NCI-H187 treated with DMSO at 0.1 percent for 48 hours (cell line): ENCODE measurements around the gene ZNF398.

ENCODE experiments used
- DNase-seq: peaks from one replicate; lab custom pipeline; 2025; lab: John Stamatoyannopoulos, UW

Gene ZNF398

GRCh38 chr7:149150981-149151380 is 3.7 kb downstream of the ZNF398 start:
- DNase-seq: no peak

GRCh38 chr7:149153346-149153745 is 6.1 kb downstream of the ZNF398 start:
- no peak for DNase-seq

- no peak for DNase-seq
These were observed 6.8 kb downstream of the ZNF398 start for GRCh38 chr7:149154056-149154455.

- DNase-seq: no peak
These were observed 9.6 kb downstream of the ZNF398 start for GRCh38 chr7:149156898-149157297.

GRCh38 chr7:149161241-149161848 is 14.1 kb downstream of the ZNF398 start:
- DNase-seq: no peak

GRCh38 chr7:149166142-149166541 is 18.9 kb downstream of the ZNF398 start:
- no peak for DNase-seq

GRCh38 chr7:149166630-149167352 is 19.5 kb downstream of the ZNF398 start:
- no peak for DNase-seq

- DNase-seq: no peak
These were observed 24.8 kb downstream of the ZNF398 start for GRCh38 chr7:149171892-149172533.

- no peak for DNase-seq
These were observed 25.3 kb downstream of the ZNF398 start for GRCh38 chr7:149172534-149172920.

- DNase-seq: no peak
These were observed 27.9 kb downstream of the ZNF398 start for GRCh38 chr7:149175150-149175549.

- DNase-seq: no peak
These were observed 32.0 kb downstream of the ZNF398 start for GRCh38 chr7:149179241-149179640.

- DNase-seq: no peak
These were observed 33.6 kb downstream of the ZNF398 start for GRCh38 chr7:149180722-149181449.

- DNase-seq: no peak
These were observed 34.2 kb downstream of the ZNF398 start for GRCh38 chr7:149181450-149181790.

GRCh38 chr7:149184274-149184673 is 37.0 kb downstream of the ZNF398 start:
- DNase-seq: no peak

GRCh38 chr7:149188213-149188612 is 41.0 kb downstream of the ZNF398 start:
- no peak for DNase-seq

- no peak for DNase-seq
These were observed 41.5 kb downstream of the ZNF398 start for GRCh38 chr7:149188637-149189259.

- DNase-seq: no peak
These were observed 44.6 kb downstream of the ZNF398 start for GRCh38 chr7:149191851-149192250.

- DNase-seq: no peak
These were observed 47.5 kb downstream of the ZNF398 start for GRCh38 chr7:149194799-149195179.

- DNase-seq: peak; percentile 61
These were observed 48.2 kb downstream of the ZNF398 start, which contains the start of gene ZNF282 for GRCh38 chr7:149195180-149196150. ZNF282 (plus strand) TSS chr7:149195546; CDS start chr7:149195590, 44 bp downstream.

GRCh38 chr7:149196151-149196704 is 49.0 kb downstream of the ZNF398 start:
- DNase-seq: no peak

GRCh38 chr7:149196705-149197171 is 49.5 kb downstream of the ZNF398 start:
- no peak for DNase-seq
